Upper lobe of left lung (tissue), 6 donors: ENCODE results near the gene FLNB. TPM values are rescaled to one million over a fixed set of nuclear protein-coding genes. Genes with fewer than 3 reads are reported as not detected.

ENCODE experiments used
- ATAC-seq, 2 donors: fragments of 200-7000 bp; cut with Tn5 transposase; one replicate each; pipeline ENCODE4 v1.9.1; 2022; ENCODE audit warnings: mild to moderate bottlenecking in 2 of 2, moderate library complexity in 2 of 2; ENCODE audit not compliant: low FRiP score in 2 of 2
- DNase-seq, 2 donors: peaks; one replicate each; pipeline ENCODE4 v3.0.0-alpha.2; 2019 to 2020
- H3K27ac ChIP-seq, 4 donors: fragments of 200-600 bp; sonication (generic); one replicate each; pipeline ENCODE4 v1.5.1; 2016 to 2019
- H3K27me3 ChIP-seq, 4 donors: fragments of 200-600 bp; sonication (generic); one replicate each; pipeline ENCODE4 v1.5.1; 2017 to 2019
- H3K36me3 ChIP-seq, 4 donors: fragments of 200-600 bp; sonication (generic); one replicate each; pipeline ENCODE4 v1.5.1; 2016 to 2019
- H3K4me1 ChIP-seq, 4 donors: fragments of 200-600 bp; sonication (generic); one replicate each; pipeline ENCODE4 v1.5.1; 2018 to 2019
- H3K4me3 ChIP-seq, 4 donors: fragments of 200-600 bp; sonication (generic); one replicate each; pipeline ENCODE4 v1.5.1; 2017 to 2019; ENCODE audit warnings: mild to moderate bottlenecking in 2 of 4, moderate library complexity in 1 of 4
- H3K9me3 ChIP-seq, 4 donors: fragments of 200-600 bp; sonication (generic); one replicate each; pipeline ENCODE4 v1.5.1; 2018 to 2019
- EP300 ChIP-seq, 4 donors: sonication (generic); formaldehyde crosslinking; IDR thresholded peaks; one replicate each; pipeline ENCODE4 v1.5.1; 2017; ENCODE audit warnings: antibody characterized with exemption in 4 of 4, control low read depth in 2 of 4
- POLR2A ChIP-seq, 4 donors: fragments of 450-650 bp; IDR thresholded peaks; one replicate each; pipeline ENCODE4 v1.5.1; 2016 to 2017; ENCODE audit warnings: antibody characterized with exemption in 4 of 4, mild to moderate bottlenecking in 2 of 4
- POLR2AphosphoS5 ChIP-seq, 2 donors: sonication (generic); formaldehyde crosslinking; IDR thresholded peaks; one replicate each; pipeline ENCODE4 v1.5.1; 2017; ENCODE audit warnings: antibody characterized with exemption in 2 of 2
- WGBS, 2 donors: methylation state at CpG; one replicate each; pipeline ENCODE4 v1.1.5; 2017 to 2018; 5-methylcytosine and 5-hydroxymethylcytosine counted together
- total RNA-seq, 6 donors: library from RNA; depleted of rRNA in 4 of 6; stranded (reverse); fragments of >200 nt in 4 of 6; gene quantifications; one replicate each; pipeline versions ENCODE4 v1.1.0 to v1.2.1, GENCODE V29; 2016 to 2021
- TF ChIP-seq, protein P1 (sequence below), 6 experiments: fragments of 450-650 bp in 4 of 6; fragments of 200-600 bp in 2 of 6; sonication (generic) in 2 of 6; IDR thresholded peaks; one replicate each; pipeline ENCODE4 v1.5.1; 2016 to 2019; ENCODE audit warnings: antibody characterized with exemption in 6 of 6
- donor health status: DM: no; HTN: no; CAD: no; lungs with moderate emphysema.
- donor health status: DM: no; HTN: yes; CAD: no; lungs with severe emphysema.

The FLNB gene
- total RNA-seq, 6 donors from 2014 or later: 101 to 193 (median 127) TPM

DNA sequence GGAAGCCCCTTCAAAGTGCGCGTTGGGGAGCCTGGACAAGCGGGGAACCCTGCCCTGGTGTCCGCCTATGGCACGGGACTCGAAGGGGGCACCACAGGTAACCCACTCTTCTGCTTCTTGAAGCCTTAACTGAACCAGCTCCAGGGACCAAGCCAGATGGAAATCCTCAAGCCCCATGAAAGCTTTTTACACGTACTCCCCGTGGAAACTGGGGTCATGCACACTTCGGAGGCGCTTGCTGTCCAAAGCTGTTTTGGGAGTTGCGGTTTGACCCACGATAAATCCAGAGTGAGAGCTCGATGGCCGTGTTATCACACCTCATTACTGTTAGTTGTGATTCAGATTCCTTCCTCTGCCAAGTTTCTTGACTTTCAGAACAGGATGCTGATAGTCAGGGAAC is 155.0 kb downstream of the FLNB start:
- peaks cover 0 to 49% (median 15%) of the 10 kb centered on the region in 4 donors for H3K36me3 ChIP-seq
- H3K9me3 ChIP-seq: peaks cover 0 to 3% (median 0%) of the 10 kb centered on the region in 4 donors
- H3K4me1 ChIP-seq: peaks cover 11 to 28% (median 26%) of the 10 kb centered on the region in 4 donors
- H3K27me3 ChIP-seq: no peaks in the 10 kb centered on the region
- TF ChIP-seq POLR2AphosphoS5 (IDR thresholded peaks at IDR 0.05): peak; percentile 57 to 64
- TF ChIP-seq, protein P1, sequence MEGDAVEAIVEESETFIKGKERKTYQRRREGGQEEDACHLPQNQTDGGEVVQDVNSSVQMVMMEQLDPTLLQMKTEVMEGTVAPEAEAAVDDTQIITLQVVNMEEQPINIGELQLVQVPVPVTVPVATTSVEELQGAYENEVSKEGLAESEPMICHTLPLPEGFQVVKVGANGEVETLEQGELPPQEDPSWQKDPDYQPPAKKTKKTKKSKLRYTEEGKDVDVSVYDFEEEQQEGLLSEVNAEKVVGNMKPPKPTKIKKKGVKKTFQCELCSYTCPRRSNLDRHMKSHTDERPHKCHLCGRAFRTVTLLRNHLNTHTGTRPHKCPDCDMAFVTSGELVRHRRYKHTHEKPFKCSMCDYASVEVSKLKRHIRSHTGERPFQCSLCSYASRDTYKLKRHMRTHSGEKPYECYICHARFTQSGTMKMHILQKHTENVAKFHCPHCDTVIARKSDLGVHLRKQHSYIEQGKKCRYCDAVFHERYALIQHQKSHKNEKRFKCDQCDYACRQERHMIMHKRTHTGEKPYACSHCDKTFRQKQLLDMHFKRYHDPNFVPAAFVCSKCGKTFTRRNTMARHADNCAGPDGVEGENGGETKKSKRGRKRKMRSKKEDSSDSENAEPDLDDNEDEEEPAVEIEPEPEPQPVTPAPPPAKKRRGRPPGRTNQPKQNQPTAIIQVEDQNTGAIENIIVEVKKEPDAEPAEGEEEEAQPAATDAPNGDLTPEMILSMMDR (IDR thresholded peaks at IDR 0.05): no peak
- 74 to 90% methylated on average over 9 to 14 of the region's 14 CpGs for WGBS, 2 donors
- ATAC-seq (no peak), DNase-seq (no peak)
- no peak overlapping the region for H3K27ac ChIP-seq
- no peak overlapping the region for H3K4me3 ChIP-seq

DNA sequence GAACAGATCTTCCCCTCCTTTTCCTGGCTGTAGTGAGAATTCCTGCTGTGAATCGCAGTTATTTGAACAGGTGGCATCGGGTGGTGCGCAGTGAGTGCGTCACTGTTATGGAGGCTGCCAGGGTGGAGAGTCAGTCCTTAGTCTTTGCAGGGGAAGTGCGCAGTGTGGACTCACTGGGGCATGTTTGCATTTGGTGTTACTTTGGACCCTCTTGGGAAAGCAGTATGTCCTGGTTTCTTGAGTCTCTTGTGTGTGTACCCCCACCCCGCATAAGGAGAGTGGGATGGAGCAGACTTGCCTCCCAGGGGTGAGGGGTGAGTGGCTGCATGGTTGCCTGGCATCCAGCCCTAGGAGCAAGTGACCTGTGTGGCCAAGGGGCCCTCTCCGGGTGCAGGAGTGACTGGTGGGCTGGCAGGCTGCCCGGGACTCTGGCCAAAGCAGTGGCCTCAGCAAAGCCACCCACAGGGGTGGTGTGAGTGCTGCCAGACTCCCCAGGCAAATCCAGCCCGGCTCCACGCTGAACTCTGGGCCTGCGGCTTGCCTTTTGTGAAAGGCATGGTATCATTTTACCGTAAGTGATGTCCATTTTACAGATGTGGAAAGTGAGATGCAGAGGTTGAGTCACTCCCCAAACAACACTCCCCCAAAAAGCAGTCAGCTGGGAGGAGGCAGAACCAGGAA is 156.1 kb downstream of the FLNB start:
- DNase-seq: peak; percentile 75 to 92
- Histone ChIP-seq H3K4me3 (no peak overlapping the region), H3K4me1 (peaks cover 11 to 28% (median 26%) of the 10 kb centered on the region in 4 donors), H3K27me3 (no peaks in the 10 kb centered on the region), H3K27ac (peak overlapping the region in 3 of 4 donors; percentile 19 to 49 (median 34)), H3K36me3 (peaks cover 0 to 49% (median 15%) of the 10 kb centered on the region in 4 donors), H3K9me3 (peaks cover 0 to 3% (median 0%) of the 10 kb centered on the region in 4 donors)
- TF ChIP-seq, protein P1 (IDR thresholded peaks at IDR 0.05): no peak
- TF ChIP-seq POLR2A (IDR thresholded peaks at IDR 0.05) (no peak), EP300 (IDR thresholded peaks at IDR 0.05) (no peak), POLR2AphosphoS5 (IDR thresholded peaks at IDR 0.05) (no peak)
- peak; percentile 23 to 45 for ATAC-seq
- WGBS, 2 donors: 67 to 86% methylated on average over 7 to 12 of the region's 12 CpGs

DNA sequence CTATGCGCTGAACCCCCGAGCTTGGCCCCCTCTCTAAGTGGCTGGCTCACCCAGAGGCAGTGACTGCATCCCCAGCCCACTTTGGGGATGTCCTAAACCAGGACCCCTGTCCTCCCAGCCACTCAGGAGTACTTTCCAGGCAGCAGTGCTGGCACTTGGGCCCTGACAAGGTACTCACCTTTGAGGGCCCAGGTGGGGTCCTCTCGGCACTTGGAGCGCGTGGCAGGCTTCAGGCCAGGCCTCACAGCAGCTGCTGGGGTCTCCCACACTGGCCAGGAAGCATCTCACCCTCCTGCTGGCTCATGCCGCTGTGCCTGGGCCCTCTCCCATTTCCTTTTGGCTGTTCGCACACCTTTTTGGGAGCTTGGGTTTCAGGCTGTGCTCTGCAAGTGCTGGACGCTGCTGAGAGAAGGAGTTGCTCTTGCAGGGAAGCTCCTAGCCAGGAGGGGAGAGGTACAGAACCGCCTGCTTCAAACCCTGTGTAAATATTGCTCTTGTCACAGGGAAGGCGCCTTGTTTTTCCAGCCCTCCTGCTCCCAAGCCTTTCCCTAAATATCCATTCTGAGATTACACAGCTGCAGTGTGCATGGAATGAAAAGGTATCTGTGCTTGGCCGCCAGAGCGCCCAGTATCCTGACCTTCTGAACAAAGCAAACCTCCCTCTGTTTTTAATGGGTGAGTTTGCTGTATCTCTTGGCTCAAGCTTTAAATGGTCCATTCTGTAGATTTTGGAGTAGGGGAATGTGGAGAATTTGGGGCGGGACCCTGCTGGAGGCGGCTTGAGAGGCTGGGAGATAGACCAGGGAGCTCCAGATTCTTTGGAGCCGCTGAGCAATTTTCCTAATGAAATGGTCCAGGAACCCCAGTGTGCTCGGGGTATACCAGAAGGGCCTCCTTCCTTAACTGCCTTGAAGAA is 156.9 kb downstream of the FLNB start:
- Histone ChIP-seq H3K4me3 (no peak overlapping the region), H3K27me3 (no peaks in the 10 kb centered on the region), H3K36me3 (peaks cover 0 to 52% (median 14%) of the 10 kb centered on the region in 4 donors), H3K4me1 (peaks cover 11 to 28% (median 26%) of the 10 kb centered on the region in 4 donors), H3K9me3 (peaks cover 0 to 3% (median 0%) of the 10 kb centered on the region in 4 donors), H3K27ac (peak overlapping the region in 3 of 4 donors; percentile 19 to 49 (median 34))
- peak in 1 of 2 donors; percentile 62 for DNase-seq
- 76 to 77% methylated on average over 12 to 16 of the region's 16 CpGs for WGBS, 2 donors
- no peak for TF ChIP-seq EP300 (IDR thresholded peaks at IDR 0.05)
- no peak for TF ChIP-seq POLR2AphosphoS5 (IDR thresholded peaks at IDR 0.05)
- TF ChIP-seq POLR2A (IDR thresholded peaks at IDR 0.05): no peak
- TF ChIP-seq, protein P1 (IDR thresholded peaks at IDR 0.05): no peak
- peak in 1 of 2 donors; percentile 1 for ATAC-seq

DNA sequence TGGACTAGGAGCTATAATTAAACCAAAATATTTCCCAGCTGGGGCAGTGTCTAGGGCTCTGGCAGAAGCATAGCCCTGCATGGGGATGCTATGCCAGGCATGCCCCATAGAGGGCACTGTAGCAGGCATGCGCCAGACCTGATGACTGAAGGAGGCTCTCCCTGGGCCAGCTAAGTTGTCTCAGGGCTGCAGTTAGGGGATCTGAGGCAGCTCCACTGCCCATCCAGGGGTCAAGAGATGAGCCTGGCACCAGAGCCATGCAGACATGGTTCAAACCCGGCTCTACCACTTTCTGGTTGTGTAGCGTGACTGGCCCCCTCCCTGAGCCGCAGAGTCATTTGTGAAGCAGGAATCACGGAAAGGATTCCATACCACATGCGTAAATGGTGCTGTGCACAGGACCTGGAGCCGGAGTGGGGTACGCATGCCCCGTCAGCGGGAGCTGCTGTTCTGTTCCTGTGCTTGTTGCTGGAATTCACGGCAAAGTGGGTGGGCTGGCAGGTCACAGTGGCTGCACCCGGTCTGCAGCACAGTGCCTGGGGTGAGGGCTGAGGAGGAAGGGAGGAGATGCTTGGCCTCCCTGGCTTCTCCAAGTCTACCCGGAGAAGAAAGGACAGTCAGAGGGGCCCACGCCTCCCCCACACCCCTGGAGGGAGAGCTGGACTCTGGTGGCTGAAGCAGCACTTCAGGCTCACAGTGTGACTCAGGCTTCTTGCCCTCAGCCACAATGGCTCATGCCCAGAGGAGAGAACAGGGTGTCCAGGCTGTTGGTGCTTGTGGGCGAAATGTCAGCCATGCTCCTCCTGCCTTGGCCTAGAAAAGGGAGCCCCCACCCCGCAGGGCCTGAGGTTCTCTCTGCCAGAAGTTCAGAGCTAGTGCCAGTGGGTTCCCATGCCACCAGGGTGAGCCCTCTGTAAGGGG is 159.5 kb downstream of the FLNB start:
- H3K36me3 ChIP-seq: peaks cover 0 to 64% (median 16%) of the 10 kb centered on the region in 4 donors
- H3K4me1 ChIP-seq: peaks cover 0 to 21% (median 18%) of the 10 kb centered on the region in 4 donors
- H3K27me3 ChIP-seq: no peaks in the 10 kb centered on the region
- TF ChIP-seq, protein P1 (IDR thresholded peaks at IDR 0.05): peak; percentile 56 to 81 (median 71)
- TF ChIP-seq POLR2AphosphoS5 (IDR thresholded peaks at IDR 0.05): no peak
- 58 to 93% methylated on average over 2 to 14 of the region's 16 CpGs for WGBS, 2 donors
- peak; percentile 71 to 77 for ATAC-seq
- peak in 1 of 2 donors; percentile 48 for DNase-seq
- no peaks in the 10 kb centered on the region for H3K9me3 ChIP-seq
- no peak overlapping the region for H3K4me3 ChIP-seq
- no peak overlapping the region for H3K27ac ChIP-seq
